ENCODE measurements around the gene HS3ST5. TPM values are rescaled to one million over a fixed set of nuclear protein-coding genes. Genes with fewer than 3 reads are reported as not detected.

HS3ST5 gene
- total and polyA plus RNA-seq, 2 donors (not counting 1 experiment from before 2014, with no cell fraction given): under 0.01 TPM; not detected in 1

DNA sequence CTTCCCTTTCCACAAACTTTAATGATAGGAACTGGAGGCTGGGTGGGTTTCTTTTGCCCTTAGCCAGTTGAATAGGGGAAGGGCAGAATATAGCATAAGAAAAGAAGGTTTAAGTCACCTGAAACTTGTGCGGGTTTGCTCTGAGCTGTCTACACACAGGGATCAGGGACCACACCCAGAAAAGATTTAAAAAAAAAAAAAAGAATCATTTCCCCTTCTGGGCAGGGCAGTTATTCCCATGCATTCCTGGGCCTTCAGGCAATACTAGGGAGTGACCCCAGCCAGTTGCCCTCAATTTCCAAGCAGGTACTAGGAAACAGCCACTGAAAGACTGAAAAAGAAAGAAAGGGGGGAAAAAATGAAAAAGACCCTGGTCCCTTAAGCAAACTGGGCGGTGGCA, 332.3 kb downstream of the HS3ST5 start:
- no peak for TF ChIP-seq EZH2 (IDR thresholded peaks at IDR 0.05; ENCODE audit: low read length, missing control alignments)
- TF ChIP-seq, protein P1, sequence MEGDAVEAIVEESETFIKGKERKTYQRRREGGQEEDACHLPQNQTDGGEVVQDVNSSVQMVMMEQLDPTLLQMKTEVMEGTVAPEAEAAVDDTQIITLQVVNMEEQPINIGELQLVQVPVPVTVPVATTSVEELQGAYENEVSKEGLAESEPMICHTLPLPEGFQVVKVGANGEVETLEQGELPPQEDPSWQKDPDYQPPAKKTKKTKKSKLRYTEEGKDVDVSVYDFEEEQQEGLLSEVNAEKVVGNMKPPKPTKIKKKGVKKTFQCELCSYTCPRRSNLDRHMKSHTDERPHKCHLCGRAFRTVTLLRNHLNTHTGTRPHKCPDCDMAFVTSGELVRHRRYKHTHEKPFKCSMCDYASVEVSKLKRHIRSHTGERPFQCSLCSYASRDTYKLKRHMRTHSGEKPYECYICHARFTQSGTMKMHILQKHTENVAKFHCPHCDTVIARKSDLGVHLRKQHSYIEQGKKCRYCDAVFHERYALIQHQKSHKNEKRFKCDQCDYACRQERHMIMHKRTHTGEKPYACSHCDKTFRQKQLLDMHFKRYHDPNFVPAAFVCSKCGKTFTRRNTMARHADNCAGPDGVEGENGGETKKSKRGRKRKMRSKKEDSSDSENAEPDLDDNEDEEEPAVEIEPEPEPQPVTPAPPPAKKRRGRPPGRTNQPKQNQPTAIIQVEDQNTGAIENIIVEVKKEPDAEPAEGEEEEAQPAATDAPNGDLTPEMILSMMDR (conservative IDR thresholded peaks at IDR 0.05 in 1 of 2, IDR thresholded peaks at IDR 0.05 in 1 of 2; ENCODE audit: low read depth in 1 of 2, low read length in 2 of 2): no peak
- H3K79me2 ChIP-seq (ENCODE audit: control insufficient read depth, insufficient read depth, low read length): no peaks in the 10 kb centered on the region

DNA sequence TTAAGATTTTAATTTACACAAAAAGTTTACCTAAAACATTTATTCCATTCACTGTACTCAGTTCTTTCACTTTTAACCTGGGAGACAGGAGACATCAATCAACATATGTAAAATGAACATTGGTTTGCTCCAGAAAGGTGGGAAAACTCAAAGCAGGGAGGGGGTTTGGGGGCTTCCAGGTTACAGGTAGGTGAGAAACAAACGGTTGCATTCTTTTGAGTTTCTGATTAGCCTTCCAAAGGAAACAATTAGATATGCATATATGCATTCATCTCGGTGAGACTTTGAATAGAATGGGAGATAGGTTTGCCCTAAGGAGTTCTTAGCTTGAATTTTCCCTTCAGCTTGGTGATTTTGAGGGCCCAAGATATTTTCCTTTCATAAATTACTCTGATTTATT, 333.6 kb downstream of the HS3ST5 start:
- H3K4me3 ChIP-seq (replicated peaks in 1 of 4; ENCODE audit: control extremely low read depth in 1 of 4, insufficient read depth in 1 of 4, low read depth in 3 of 4, low read length in 4 of 4): no peak overlapping the region
- H3K36me3 ChIP-seq (ENCODE audit: control insufficient read depth, insufficient read depth, low read length): no peaks in the 10 kb centered on the region
- H3K79me2 ChIP-seq (ENCODE audit: control insufficient read depth, insufficient read depth, low read length): no peaks in the 10 kb centered on the region
- no peak overlapping the region for H3K27ac ChIP-seq (ENCODE audit: insufficient read depth, low read length)
- H2AFZ ChIP-seq (ENCODE audit: low read length): no peak overlapping the region
- H4K20me1 ChIP-seq (ENCODE audit: control insufficient read depth, extremely low read depth, insufficient read depth, low read length): no peaks in the 10 kb centered on the region
- no peaks in the 10 kb centered on the region for H3K27me3 ChIP-seq (ENCODE audit: control insufficient read depth, insufficient read depth, low read length)
- TF ChIP-seq, protein P1 (conservative IDR thresholded peaks at IDR 0.05 in 1 of 2, IDR thresholded peaks at IDR 0.05 in 1 of 2; ENCODE audit: low read depth in 1 of 2, low read length in 2 of 2): no peak
- TF ChIP-seq EZH2 (IDR thresholded peaks at IDR 0.05; ENCODE audit: low read length, missing control alignments): no peak
- H3K9me3 ChIP-seq (ENCODE audit: control insufficient read depth, insufficient read depth, low read depth, low read length): no peaks in the 10 kb centered on the region
- no peak for DNase-seq (ENCODE audit: low read depth in 2 of 2)
- H3K9ac ChIP-seq (ENCODE audit: insufficient read depth, low read length): no peak overlapping the region
- no peaks in the 10 kb centered on the region for H3K4me1 ChIP-seq (ENCODE audit: control insufficient read depth, extremely low read depth, insufficient read depth, low read length)
- H3K4me2 ChIP-seq (ENCODE audit: extremely low read depth, insufficient read depth, low read length): no peak overlapping the region

More for the DNA sequence above, 332.3 kb downstream of the HS3ST5 start:
- Histone ChIP-seq H3K27me3 (ENCODE audit: control insufficient read depth, insufficient read depth, low read length) (no peaks in the 10 kb centered on the region), H2AFZ (ENCODE audit: low read length) (no peak overlapping the region), H3K4me1 (ENCODE audit: control insufficient read depth, extremely low read depth, insufficient read depth, low read length) (no peaks in the 10 kb centered on the region), H3K4me2 (ENCODE audit: extremely low read depth, insufficient read depth, low read length) (no peak overlapping the region), H3K9ac (ENCODE audit: insufficient read depth, low read length) (no peak overlapping the region), H3K4me3 (replicated peaks in 1 of 4; ENCODE audit: control extremely low read depth in 1 of 4, insufficient read depth in 1 of 4, low read depth in 3 of 4, low read length in 4 of 4) (no peak overlapping the region), H3K9me3 (ENCODE audit: control insufficient read depth, insufficient read depth, low read depth, low read length) (no peaks in the 10 kb centered on the region), H3K36me3 (ENCODE audit: control insufficient read depth, insufficient read depth, low read length) (no peaks in the 10 kb centered on the region), H3K27ac (ENCODE audit: insufficient read depth, low read length) (no peak overlapping the region), H4K20me1 (ENCODE audit: control insufficient read depth, extremely low read depth, insufficient read depth, low read length) (no peaks in the 10 kb centered on the region)
- no peak for DNase-seq (ENCODE audit: low read depth in 2 of 2)

DNA sequence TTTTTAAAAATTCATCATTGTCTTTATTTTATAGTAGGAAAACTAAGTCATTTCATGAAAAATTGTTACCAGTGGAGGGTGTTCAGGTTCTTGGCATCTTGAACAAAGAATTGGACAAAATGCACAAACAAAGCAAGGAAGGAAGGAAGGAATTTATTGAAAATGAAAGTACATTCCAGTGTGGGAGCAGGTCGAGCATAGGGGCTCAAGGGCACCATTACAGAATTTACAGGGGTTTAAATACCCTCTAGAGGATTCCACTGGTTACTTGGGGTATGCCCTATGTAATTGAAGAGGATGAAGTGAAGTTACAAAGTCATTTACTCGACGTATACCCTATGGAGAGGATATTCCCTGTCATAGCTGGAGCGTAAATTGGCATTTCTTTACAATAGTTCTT, 334.5 kb downstream of the HS3ST5 start:
- Histone ChIP-seq H3K4me1 (ENCODE audit: control insufficient read depth, extremely low read depth, insufficient read depth, low read length) (no peaks in the 10 kb centered on the region), H3K27ac (ENCODE audit: insufficient read depth, low read length) (no peak overlapping the region), H3K9ac (ENCODE audit: insufficient read depth, low read length) (no peak overlapping the region)

More for the DNA sequence above, 334.5 kb downstream of the HS3ST5 start:
- no peak for TF ChIP-seq EZH2 (IDR thresholded peaks at IDR 0.05; ENCODE audit: low read length, missing control alignments)
- TF ChIP-seq, protein P1 (conservative IDR thresholded peaks at IDR 0.05 in 1 of 2, IDR thresholded peaks at IDR 0.05 in 1 of 2; ENCODE audit: low read depth in 1 of 2, low read length in 2 of 2): no peak
- Histone ChIP-seq H2AFZ (ENCODE audit: low read length) (no peak overlapping the region), H3K36me3 (ENCODE audit: control insufficient read depth, insufficient read depth, low read length) (no peaks in the 10 kb centered on the region), H3K79me2 (ENCODE audit: control insufficient read depth, insufficient read depth, low read length) (no peaks in the 10 kb centered on the region), H3K9me3 (ENCODE audit: control insufficient read depth, insufficient read depth, low read depth, low read length) (no peaks in the 10 kb centered on the region), H3K4me3 (replicated peaks in 1 of 4; ENCODE audit: control extremely low read depth in 1 of 4, insufficient read depth in 1 of 4, low read depth in 3 of 4, low read length in 4 of 4) (peak overlapping the region in 2 of 4 experiments; percentile 6 to 16), H4K20me1 (ENCODE audit: control insufficient read depth, extremely low read depth, insufficient read depth, low read length) (no peaks in the 10 kb centered on the region), H3K4me2 (ENCODE audit: extremely low read depth, insufficient read depth, low read length) (peak overlapping the region; percentile 5), H3K27me3 (ENCODE audit: control insufficient read depth, insufficient read depth, low read length) (no peaks in the 10 kb centered on the region)
- DNase-seq (ENCODE audit: low read depth in 2 of 2): no peak

Data from fibroblast of lung (primary cell).